Hepatocyte (in vitro differentiated cells): ENCODE measurements around the gene CC2D2A.

Source experiments
- CTCF ChIP-seq: fragments of 200-600 bp; sonication (generic); IDR thresholded peaks from 2 replicates; pipeline ENCODE4 v1.5.1; 2016; ENCODE audit warnings: antibody characterized with exemption, mild to moderate bottlenecking; ENCODE audit not compliant: poor library complexity
- EZH2 ChIP-seq: fragments of 200-600 bp; sonication (generic); IDR thresholded peaks from 2 replicates; pipeline ENCODE4 v1.6.1; 2016; ENCODE audit warnings: antibody characterized with exemption, mild to moderate bottlenecking, borderline replicate concordance
- EZH2phosphoT487 ChIP-seq: fragments of 200-600 bp; sonication (generic); IDR thresholded peaks from one replicate; pipeline ENCODE4 v1.6.1; 2018; ENCODE audit warnings: antibody characterized with exemption, mild to moderate bottlenecking, low read depth, moderate library complexity; ENCODE audit not compliant: unreplicated experiment, severe bottlenecking

GRCh38 chr4:15612136-15612535 lies 142.5 kb downstream of the CC2D2A start:
- TF ChIP-seq EZH2 (no peak), CTCF (no peak), EZH2phosphoT487 (no peak)
